ENCODE data around the gene ZBED3. TPM values are rescaled to one million over a fixed set of nuclear protein-coding genes. Genes with fewer than 3 reads are reported as not detected.

The ZBED3 gene
- total RNA-seq, 2 experiments from 2014 or later = 3.6 to 13.2 TPM

GRCh38 chr5:77028631-77029375 lies 58.3 kb downstream of the ZBED3 start:
- Histone ChIP-seq H3K79me2 (ENCODE audit: insufficient read depth, low read depth, low read length) (peaks cover 13% of the 10 kb centered on the region; the same call in 1 of the 2 replicates), H3K4me3 (ENCODE audit: low read depth, low read length, poor library complexity, severe bottlenecking) (no peak overlapping the region), H3K4me2 (ENCODE audit: low read length) (no peak overlapping the region), H4K20me1 (ENCODE audit: insufficient read depth, low read length) (no peaks in the 10 kb centered on the region), H3K4me1 (ENCODE audit: insufficient read depth, low read length, poor library complexity, severe bottlenecking) (peaks cover 17% of the 10 kb centered on the region), H2AFZ (ENCODE audit: low read length) (no peak overlapping the region), H3K9me2 (ENCODE audit: insufficient read depth, low read length) (no peaks in the 10 kb centered on the region), H3K9me3 (ENCODE audit: low read length) (peaks cover 26% of the 10 kb centered on the region), H3K27ac (ENCODE audit: low read depth, low read length, poor library complexity, severe bottlenecking) (no peak overlapping the region), H3K36me3 (ENCODE audit: insufficient read depth, low read length) (peaks cover 14% of the 10 kb centered on the region; the same call in 1 of the 2 replicates)
- CTCF ChIA-PET (ENCODE audit: unreplicated experiment) = interaction anchor here (0.7 kb wide), 1 partner anchor 153 kb away, joined by 4 read pairs; no protein-coding TSS in a partner anchor
- no peak for DNase-seq (ENCODE audit: low spot score)
- BruUV-seq (replicated peaks) = no TSS peak
- TF ChIP-seq EZH2phosphoT487 (IDR thresholded peaks at IDR 0.05; ENCODE audit: borderline replicate concordance, low read depth, low read length) (no peak), CTCF (conservative IDR thresholded peaks at IDR 0.05; ENCODE audit: low read length) (no peak)
- POLR2A ChIA-PET = interaction anchor here (1.5 kb wide), 1 partner anchor 20 kb away, joined by 3 read pairs; no protein-coding TSS in a partner anchor
- intact Hi-C loops (cut with micrococcal nuclease; ENCODE audit: unreplicated experiment) = no loop called here

GRCh38 chr5:77024490-77024889 lies 62.6 kb downstream of the ZBED3 start:
- H4K20me1 ChIP-seq (ENCODE audit: insufficient read depth, low read length) = no peaks in the 10 kb centered on the region
- no peak for DNase-seq (ENCODE audit: low spot score)
- intact Hi-C loops (cut with micrococcal nuclease; ENCODE audit: unreplicated experiment) = no loop called here
- ChIA-PET CTCF (ENCODE audit: unreplicated experiment) (no interaction called here), POLR2A (no interaction called here)
- no peak overlapping the region for H3K4me3 ChIP-seq (ENCODE audit: low read depth, low read length, poor library complexity, severe bottlenecking)
- peaks cover under 1% of the 10 kb centered on the region for H3K4me1 ChIP-seq (ENCODE audit: insufficient read depth, low read length, poor library complexity, severe bottlenecking)
- BruUV-seq (replicated peaks) = no TSS peak
- no peaks in the 10 kb centered on the region for H3K9me2 ChIP-seq (ENCODE audit: insufficient read depth, low read length)
- no peak for TF ChIP-seq CTCF (conservative IDR thresholded peaks at IDR 0.05; ENCODE audit: low read length)
- TF ChIP-seq EZH2phosphoT487 (IDR thresholded peaks at IDR 0.05; ENCODE audit: borderline replicate concordance, low read depth, low read length) = no peak
- no peaks in the 10 kb centered on the region for H3K79me2 ChIP-seq (ENCODE audit: insufficient read depth, low read depth, low read length)
- no peak overlapping the region for H3K4me2 ChIP-seq (ENCODE audit: low read length)
- peaks cover 28% of the 10 kb centered on the region for H3K9me3 ChIP-seq (ENCODE audit: low read length)
- H3K27ac ChIP-seq (ENCODE audit: low read depth, low read length, poor library complexity, severe bottlenecking) = no peak overlapping the region
- peaks cover 14% of the 10 kb centered on the region; the same call in 1 of the 2 replicates for H3K36me3 ChIP-seq (ENCODE audit: insufficient read depth, low read length)
- no peak overlapping the region for H2AFZ ChIP-seq (ENCODE audit: low read length)
